H9 (cell line): ENCODE data around the gene KRTAP4-8. TPM values are rescaled to one million over a fixed set of nuclear protein-coding genes. Genes with fewer than 3 reads are reported as not detected.

Experiments used
- DNase-seq: peaks from one replicate; pipeline ENCODE4 v3.0.0-alpha.2; 2017
- H2AFZ ChIP-seq: one replicate; pipeline ENCODE4 v1.6.1; 2013; ENCODE audit warnings: mild to moderate bottlenecking, low read length, control low read depth, moderate library complexity
- H2AK5ac ChIP-seq: 2 replicates; pipeline ENCODE4 v1.6.1; 2013; ENCODE audit warnings: low read length, control low read depth, mixed read lengths; ENCODE audit not compliant: insufficient read length
- H2BK120ac ChIP-seq: one replicate; pipeline ENCODE4 v1.6.1; 2013; ENCODE audit warnings: low read depth, mild to moderate bottlenecking, low read length, control low read depth, inconsistent platforms; ENCODE audit not compliant: poor library complexity, severe bottlenecking
- H2BK12ac ChIP-seq: 2 replicates; pipeline ENCODE4 v1.6.1; 2013; ENCODE audit warnings: low read length, control low read depth, mixed read lengths, low read depth; ENCODE audit not compliant: insufficient read length
- H2BK15ac ChIP-seq: 2 replicates; pipeline ENCODE4 v1.6.1; 2013; ENCODE audit warnings: low read depth, low read length, control low read depth
- H2BK20ac ChIP-seq: one replicate; pipeline ENCODE4 v1.6.1; 2013; ENCODE audit warnings: low read depth, mild to moderate bottlenecking, low read length, control low read depth, inconsistent platforms; ENCODE audit not compliant: poor library complexity, severe bottlenecking
- H2BK5ac ChIP-seq: 2 replicates; pipeline ENCODE4 v1.6.1; 2013; ENCODE audit warnings: low read length, control low read depth, mixed read lengths; ENCODE audit not compliant: insufficient read length
- H3K14ac ChIP-seq: 2 replicates; pipeline ENCODE4 v1.6.1; 2013; ENCODE audit warnings: low read length, control low read depth; ENCODE audit not compliant: insufficient read depth
- H3K18ac ChIP-seq: 2 replicates; pipeline ENCODE4 v1.6.1; 2013; ENCODE audit warnings: low read depth, mild to moderate bottlenecking, mixed read lengths, low read length, control low read depth; ENCODE audit not compliant: insufficient read length
- H3K23ac ChIP-seq: 2 replicates; pipeline ENCODE4 v1.6.1; 2013; ENCODE audit warnings: low read length, control low read depth, mixed read lengths, low read depth; ENCODE audit not compliant: insufficient read length
- H3K23me2 ChIP-seq: 2 replicates; pipeline ENCODE4 v1.6.1; 2013; ENCODE audit warnings: low read depth, mild to moderate bottlenecking, mixed read lengths, low read length, control low read depth; ENCODE audit not compliant: insufficient read length, poor library complexity, severe bottlenecking
- H3K27ac ChIP-seq: 2 replicates; pipeline ENCODE4 v1.5.1; 2013; ENCODE audit warnings: low read length, control low read depth, mixed read lengths, low read depth; ENCODE audit not compliant: insufficient read length
- H3K27me3 ChIP-seq: 2 replicates; pipeline ENCODE4 v1.6.1; 2013; ENCODE audit warnings: low read length, control low read depth, inconsistent platforms; ENCODE audit not compliant: insufficient read depth
- H3K4ac ChIP-seq: 2 replicates; pipeline ENCODE4 v1.6.1; 2013; ENCODE audit warnings: low read depth, mild to moderate bottlenecking, control low read depth, inconsistent platforms, low read length, moderate library complexity
- H3K4me1 ChIP-seq: 2 replicates; pipeline ENCODE4 v1.6.1; 2013; ENCODE audit warnings: low read length, control low read depth, inconsistent platforms; ENCODE audit not compliant: insufficient read depth
- H3K4me2 ChIP-seq: 2 replicates; pipeline ENCODE4 v1.6.1; 2013; ENCODE audit warnings: low read length, control low read depth, mixed read lengths; ENCODE audit not compliant: insufficient read length, insufficient read depth
- H3K56ac ChIP-seq: 2 replicates; pipeline ENCODE4 v1.6.1; 2013; ENCODE audit warnings: low read depth, mild to moderate bottlenecking, mixed read lengths, low read length, control low read depth; ENCODE audit not compliant: insufficient read length
- H3K79me1 ChIP-seq: 2 replicates; pipeline ENCODE4 v1.6.1; 2013; ENCODE audit warnings: low read depth, mild to moderate bottlenecking, moderate library complexity, low read length, control low read depth, inconsistent platforms; ENCODE audit not compliant: insufficient read depth, poor library complexity, severe bottlenecking
- H3K79me2 ChIP-seq: 2 replicates; pipeline ENCODE4 v1.6.1; 2013; ENCODE audit warnings: low read length, control low read depth, inconsistent platforms; ENCODE audit not compliant: insufficient read depth
- H3K9ac ChIP-seq: 2 replicates; pipeline ENCODE4 v1.6.1; 2013; ENCODE audit warnings: low read length, control low read depth, mixed read lengths; ENCODE audit not compliant: insufficient read length; ENCODE audit errors: extremely low read depth
- H3K9me3 ChIP-seq: one replicate; pipeline ENCODE4 v1.6.1; 2013; ENCODE audit warnings: low read depth, low read length, inconsistent platforms; ENCODE audit not compliant: control insufficient read depth
- H3T11ph ChIP-seq: one replicate; pipeline ENCODE4 v1.6.1; 2013; ENCODE audit warnings: mild to moderate bottlenecking, low read length, control low read depth, inconsistent platforms
- H4K20me1 ChIP-seq: one replicate; pipeline ENCODE4 v1.6.1; 2013; ENCODE audit not compliant: control insufficient read depth, insufficient read length, insufficient read depth
- H4K5ac ChIP-seq: 2 replicates; pipeline ENCODE4 v1.6.1; 2013; ENCODE audit warnings: low read depth, mild to moderate bottlenecking, mixed read lengths, low read length, control low read depth; ENCODE audit not compliant: insufficient read length
- H4K8ac ChIP-seq: replicated peaks from 2 replicates; pipeline ENCODE4 v1.6.1; 2013; ENCODE audit warnings: low read length, control low read depth, mixed read lengths, low read depth; ENCODE audit not compliant: insufficient read length
- H4K91ac ChIP-seq: 2 replicates; pipeline ENCODE4 v1.6.1; 2013; ENCODE audit warnings: low read depth, mild to moderate bottlenecking, moderate library complexity, mixed read lengths, low read length, control low read depth; ENCODE audit not compliant: insufficient read length
- H3K27ac Mint-ChIP-seq, 3 experiments: 2 replicates in 2 of 3; 3 replicates in 1 of 3; pipeline ENCODE4 v1.8.0; 2020 to 2021; ENCODE audit warnings: mixed read lengths in 3 of 3, mild to moderate bottlenecking in 1 of 3, moderate library complexity in 1 of 3
- H3K27me3 Mint-ChIP-seq: 2 replicates; pipeline ENCODE4 v1.8.0; 2021; ENCODE audit warnings: low read depth, mild to moderate bottlenecking, moderate library complexity, mixed read lengths
- H3K36me3 Mint-ChIP-seq, 3 experiments: 2 replicates in 2 of 3; 3 replicates in 1 of 3; pipeline ENCODE4 v1.8.0; 2020 to 2021; ENCODE audit warnings: low read depth in 3 of 3, mixed read lengths in 3 of 3; ENCODE audit not compliant: insufficient read depth in 1 of 3
- H3K4me1 Mint-ChIP-seq, 2 experiments: 2 replicates each; pipeline ENCODE4 v1.8.0; 2020; ENCODE audit warnings: mixed read lengths in 2 of 2
- H3K4me3 Mint-ChIP-seq, 2 experiments: 2 replicates in 1 of 2; 3 replicates in 1 of 2; pipeline ENCODE4 v1.8.0; 2020 to 2021; ENCODE audit warnings: mild to moderate bottlenecking in 2 of 2, mixed read lengths in 2 of 2, moderate library complexity in 1 of 2
- H3K9me3 Mint-ChIP-seq, 2 experiments: 2 replicates in 1 of 2; 3 replicates in 1 of 2; pipeline ENCODE4 v1.8.0; 2020; ENCODE audit warnings: mild to moderate bottlenecking in 2 of 2, mixed read lengths in 2 of 2, moderate library complexity in 1 of 2
- total RNA-seq: library from RNA; stranded (reverse); gene quantifications from 2 replicates; pipeline ENCODE4 v1.2.1, GENCODE V29; 2021
- TF ChIP-seq, protein P1 (sequence below): fragments of 200-600 bp; sonication (generic); conservative IDR thresholded peaks from 3 replicates; pipeline ENCODE4 v1.8.0; 2021; ENCODE audit warnings: antibody characterized with exemption, mild to moderate bottlenecking

The KRTAP4-8 gene
- total RNA-seq, 1 experiment from 2014 or later, result not detected

DNA sequence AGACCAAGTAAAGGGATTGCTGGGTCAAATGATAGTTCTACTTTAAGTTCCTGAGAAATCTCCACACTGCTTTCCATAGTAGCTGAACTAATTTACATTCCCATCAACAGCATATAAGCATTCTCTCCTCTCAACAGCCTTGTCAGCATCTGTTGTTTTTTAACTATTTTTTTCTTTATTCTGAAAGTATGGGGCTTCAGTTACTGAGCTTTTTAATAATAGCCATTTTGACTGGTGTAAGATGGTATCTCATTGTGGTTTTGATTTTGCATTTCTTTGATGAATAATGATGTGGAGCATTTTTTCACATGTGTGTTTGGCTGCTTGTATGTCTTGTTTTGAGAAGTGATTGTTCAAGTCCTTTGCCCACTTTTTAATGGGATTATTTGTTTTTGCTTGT is 45.4 kb downstream of the KRTAP4-8 start:
- H3K23me2 ChIP-seq, result no peaks in the 10 kb centered on the region
- H3K14ac ChIP-seq, result no peak overlapping the region
- H3K79me2 ChIP-seq, result no peaks in the 10 kb centered on the region
- H3K9ac ChIP-seq, result no peak overlapping the region
- H3K23ac ChIP-seq, result no peak overlapping the region
- DNase-seq, result no peak
- H2BK15ac ChIP-seq, result no peak overlapping the region
- no peak overlapping the region for H3K27ac Mint-ChIP-seq
- peaks cover 16% of the 10 kb centered on the region in 2 experiments for H3K4me1 Mint-ChIP-seq
- H3K4me1 ChIP-seq, result no peaks in the 10 kb centered on the region
- no peaks in the 10 kb centered on the region for H3K27me3 ChIP-seq
- TF ChIP-seq, protein P1, sequence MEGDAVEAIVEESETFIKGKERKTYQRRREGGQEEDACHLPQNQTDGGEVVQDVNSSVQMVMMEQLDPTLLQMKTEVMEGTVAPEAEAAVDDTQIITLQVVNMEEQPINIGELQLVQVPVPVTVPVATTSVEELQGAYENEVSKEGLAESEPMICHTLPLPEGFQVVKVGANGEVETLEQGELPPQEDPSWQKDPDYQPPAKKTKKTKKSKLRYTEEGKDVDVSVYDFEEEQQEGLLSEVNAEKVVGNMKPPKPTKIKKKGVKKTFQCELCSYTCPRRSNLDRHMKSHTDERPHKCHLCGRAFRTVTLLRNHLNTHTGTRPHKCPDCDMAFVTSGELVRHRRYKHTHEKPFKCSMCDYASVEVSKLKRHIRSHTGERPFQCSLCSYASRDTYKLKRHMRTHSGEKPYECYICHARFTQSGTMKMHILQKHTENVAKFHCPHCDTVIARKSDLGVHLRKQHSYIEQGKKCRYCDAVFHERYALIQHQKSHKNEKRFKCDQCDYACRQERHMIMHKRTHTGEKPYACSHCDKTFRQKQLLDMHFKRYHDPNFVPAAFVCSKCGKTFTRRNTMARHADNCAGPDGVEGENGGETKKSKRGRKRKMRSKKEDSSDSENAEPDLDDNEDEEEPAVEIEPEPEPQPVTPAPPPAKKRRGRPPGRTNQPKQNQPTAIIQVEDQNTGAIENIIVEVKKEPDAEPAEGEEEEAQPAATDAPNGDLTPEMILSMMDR, result no peak
- no peak overlapping the region for H4K8ac ChIP-seq
- no peaks in the 10 kb centered on the region; a peak in 1 of 7 replicates for H3K36me3 Mint-ChIP-seq
- no peak overlapping the region for H2AFZ ChIP-seq
- no peak overlapping the region for H3T11ph ChIP-seq
- no peak overlapping the region for H2AK5ac ChIP-seq
- H3K18ac ChIP-seq, result no peak overlapping the region
- no peak overlapping the region for H2BK12ac ChIP-seq
- H3K4me3 Mint-ChIP-seq, result no peak overlapping the region
- no peaks in the 10 kb centered on the region for H3K9me3 ChIP-seq
- H3K79me1 ChIP-seq, result no peaks in the 10 kb centered on the region
- no peaks in the 10 kb centered on the region for H4K20me1 ChIP-seq
- H2BK20ac ChIP-seq, result no peak overlapping the region
- H2BK120ac ChIP-seq, result no peak overlapping the region
- H3K27me3 Mint-ChIP-seq, result no peaks in the 10 kb centered on the region
- H3K4ac ChIP-seq, result no peak overlapping the region
- H3K9me3 Mint-ChIP-seq, result peaks cover 0 to 6% of the 10 kb centered on the region in 2 experiments; a peak in 2 of 5 replicates
- H4K91ac ChIP-seq, result no peak overlapping the region
- no peak overlapping the region for H3K4me2 ChIP-seq
- no peak overlapping the region for H3K27ac ChIP-seq
- H2BK5ac ChIP-seq, result no peak overlapping the region
- H3K56ac ChIP-seq, result no peak overlapping the region
- H4K5ac ChIP-seq, result no peak overlapping the region
